ENCODE results near the gene IBSP. TPM values are rescaled to one million over a fixed set of nuclear protein-coding genes. Genes with fewer than 3 reads are reported as not detected.

Gene IBSP
- 0.09 TPM in 1 of 2 replicates, not detected in the other for total RNA-seq (2014; rRNA removed; shearing (Covaris generic))
- not detected in 2 replicates for total RNA-seq (2022)
- not detected for Bru-seq, nascent RNA
- BruChase-seq, experiment 1, labeled RNA remaining after a 6-hour chase = not detected
- BruChase-seq, experiment 2, labeled RNA remaining after a 2-hour chase = not detected
- long read RNA-seq = 0 reads

- no peaks in the 10 kb centered on the region for H3K9me3 ChIP-seq (ENCODE audit: low read length)
Observed at GRCh38 chr4:87799301-87800113, at the start of gene IBSP. Gene IBSP (plus strand): TSS chr4:87799554. CDS start chr4:87802362, 2,808 bp downstream.

GRCh38 chr4:87749883-87750282 is 49.5 kb upstream of the IBSP start:
- CTCF ChIA-PET (ENCODE audit: unreplicated experiment) = no interaction called here
- Histone ChIP-seq H3K9me2 (ENCODE audit: insufficient read depth, low read length) (no peaks in the 10 kb centered on the region), H3K79me2 (ENCODE audit: insufficient read depth, low read depth, low read length) (no peaks in the 10 kb centered on the region), H3K4me2 (ENCODE audit: low read length) (no peak overlapping the region), H3K4me3 (ENCODE audit: low read depth, low read length, poor library complexity, severe bottlenecking) (no peak overlapping the region), H4K20me1 (ENCODE audit: insufficient read depth, low read length) (no peaks in the 10 kb centered on the region), H3K4me1 (ENCODE audit: insufficient read depth, low read length, poor library complexity, severe bottlenecking) (no peaks in the 10 kb centered on the region), H3K36me3 (ENCODE audit: insufficient read depth, low read length) (no peaks in the 10 kb centered on the region), H3K27ac (ENCODE audit: low read depth, low read length, poor library complexity, severe bottlenecking) (no peak overlapping the region), H3K9me3 (ENCODE audit: low read length) (no peaks in the 10 kb centered on the region), H2AFZ (ENCODE audit: low read length) (no peak overlapping the region)
- POLR2A ChIA-PET = no interaction called here
- TF ChIP-seq CTCF (conservative IDR thresholded peaks at IDR 0.05; ENCODE audit: low read length) = no peak
- no peak for TF ChIP-seq EZH2phosphoT487 (IDR thresholded peaks at IDR 0.05; ENCODE audit: borderline replicate concordance, low read depth, low read length)
- no peak for DNase-seq (ENCODE audit: low spot score)
- no TSS peak for BruUV-seq (replicated peaks)
- intact Hi-C loops (cut with micrococcal nuclease; ENCODE audit: unreplicated experiment) = no loop called here

More at GRCh38 chr4:87799301-87800113, at the start of gene IBSP:
- Histone ChIP-seq H3K27ac (ENCODE audit: low read depth, low read length, poor library complexity, severe bottlenecking) (no peak within 1 kb of the TSS), H3K4me2 (ENCODE audit: low read length) (no peak within 1 kb of the TSS), H3K9me2 (ENCODE audit: insufficient read depth, low read length) (no peaks in the 10 kb centered on the region), H3K4me3 (ENCODE audit: low read depth, low read length, poor library complexity, severe bottlenecking) (no peak within 1 kb of the TSS), H4K20me1 (ENCODE audit: insufficient read depth, low read length) (no peaks in the 10 kb centered on the region), H2AFZ (ENCODE audit: low read length) (no peak within 1 kb of the TSS), H3K36me3 (ENCODE audit: insufficient read depth, low read length) (no peaks in the 10 kb centered on the region), H3K4me1 (ENCODE audit: insufficient read depth, low read length, poor library complexity, severe bottlenecking) (no peaks in the 10 kb centered on the region), H3K79me2 (ENCODE audit: insufficient read depth, low read depth, low read length) (no peaks in the 10 kb centered on the region)
- ChIA-PET CTCF (ENCODE audit: unreplicated experiment) (no interaction called here), POLR2A (no interaction called here)
- DNase-seq (ENCODE audit: low spot score) = no peak
- no TSS peak for BruUV-seq (replicated peaks)
- intact Hi-C loops (cut with micrococcal nuclease; ENCODE audit: unreplicated experiment) = no loop called here
- no peak for TF ChIP-seq EZH2phosphoT487 (IDR thresholded peaks at IDR 0.05; ENCODE audit: borderline replicate concordance, low read depth, low read length)
- TF ChIP-seq CTCF (conservative IDR thresholded peaks at IDR 0.05; ENCODE audit: low read length) = no peak

- no peak overlapping the region for H3K4me2 ChIP-seq (ENCODE audit: low read length)
- intact Hi-C loops (cut with micrococcal nuclease; ENCODE audit: unreplicated experiment) = no loop called here
- POLR2A ChIA-PET = no interaction called here
- no peaks in the 10 kb centered on the region for H3K9me3 ChIP-seq (ENCODE audit: low read length)
- no peak overlapping the region for H3K4me3 ChIP-seq (ENCODE audit: low read depth, low read length, poor library complexity, severe bottlenecking)
- H3K79me2 ChIP-seq (ENCODE audit: insufficient read depth, low read depth, low read length) = no peaks in the 10 kb centered on the region
- H4K20me1 ChIP-seq (ENCODE audit: insufficient read depth, low read length) = no peaks in the 10 kb centered on the region
- CTCF ChIA-PET (ENCODE audit: unreplicated experiment) = no interaction called here
- no peaks in the 10 kb centered on the region for H3K36me3 ChIP-seq (ENCODE audit: insufficient read depth, low read length)
- no TSS peak for BruUV-seq (replicated peaks)
- H3K9me2 ChIP-seq (ENCODE audit: insufficient read depth, low read length) = no peaks in the 10 kb centered on the region
- H2AFZ ChIP-seq (ENCODE audit: low read length) = no peak overlapping the region
- H3K4me1 ChIP-seq (ENCODE audit: insufficient read depth, low read length, poor library complexity, severe bottlenecking) = no peaks in the 10 kb centered on the region
- TF ChIP-seq CTCF (conservative IDR thresholded peaks at IDR 0.05; ENCODE audit: low read length) (no peak), EZH2phosphoT487 (IDR thresholded peaks at IDR 0.05; ENCODE audit: borderline replicate concordance, low read depth, low read length) (no peak)
- DNase-seq (ENCODE audit: low spot score) = no peak
- no peak overlapping the region for H3K27ac ChIP-seq (ENCODE audit: low read depth, low read length, poor library complexity, severe bottlenecking)
Observed at GRCh38 chr4:87758270-87758669, 41.1 kb upstream of the IBSP start.
